ENCODE measurements around the gene ROBO1.
"Not testable (repeated sequence)": the region's sequence is repeated elsewhere in the genome, so short reads cannot be mapped to it uniquely, and the experiment has no call there.

ROBO1 gene

GRCh38 chr3:78687520-78687919 is 1080.3 kb downstream of the ROBO1 start:
- no peak for DNase-seq (ENCODE audit: low spot score)

GRCh38 chr3:78683284-78683683 is 1084.5 kb downstream of the ROBO1 start:
- DNase-seq (ENCODE audit: low spot score): no peak

- DNase-seq (ENCODE audit: low spot score): not testable (repeated sequence)
These were observed 1092.5 kb downstream of the ROBO1 start for GRCh38 chr3:78675119-78675805.

GRCh38 chr3:78670746-78671145 is 1097.1 kb downstream of the ROBO1 start:
- no peak for DNase-seq (ENCODE audit: low spot score)

GRCh38 chr3:78670094-78670493 is 1097.7 kb downstream of the ROBO1 start:
- DNase-seq (ENCODE audit: low spot score): no peak

GRCh38 chr3:78668302-78668701 is 1099.5 kb downstream of the ROBO1 start:
- DNase-seq (ENCODE audit: low spot score): no peak

GRCh38 chr3:78666470-78666800 is 1101.4 kb downstream of the ROBO1 start:
- no peak for DNase-seq (ENCODE audit: low spot score)

- DNase-seq (ENCODE audit: low spot score): no peak
These were observed 1101.9 kb downstream of the ROBO1 start for GRCh38 chr3:78665776-78666469.

GRCh38 chr3:78665101-78665500 is 1102.7 kb downstream of the ROBO1 start:
- DNase-seq (ENCODE audit: low spot score): no peak

- DNase-seq (ENCODE audit: low spot score): no peak
These were observed 1106.8 kb downstream of the ROBO1 start for GRCh38 chr3:78660957-78661356.

- DNase-seq (ENCODE audit: low spot score): no peak
These were observed 1108.3 kb downstream of the ROBO1 start for GRCh38 chr3:78659386-78659987.

GRCh38 chr3:78647726-78648125 is 1120.1 kb downstream of the ROBO1 start:
- no peak for DNase-seq (ENCODE audit: low spot score)

GRCh38 chr3:78645628-78646310 is 1122.0 kb downstream of the ROBO1 start:
- DNase-seq (ENCODE audit: low spot score): no peak

- DNase-seq (ENCODE audit: low spot score): no peak
These were observed 1123.0 kb downstream of the ROBO1 start for GRCh38 chr3:78644847-78645246.

GRCh38 chr3:78642226-78643035 is 1125.4 kb downstream of the ROBO1 start:
- no peak for DNase-seq (ENCODE audit: low spot score)

- no peak for DNase-seq (ENCODE audit: low spot score)
These were observed 1126.1 kb downstream of the ROBO1 start for GRCh38 chr3:78641703-78642102.

GRCh38 chr3:78634316-78634715 is 1133.5 kb downstream of the ROBO1 start:
- DNase-seq (ENCODE audit: low spot score): no peak

- no peak for DNase-seq (ENCODE audit: low spot score)
These were observed 1134.2 kb downstream of the ROBO1 start for GRCh38 chr3:78633626-78634025.

- no peak for DNase-seq (ENCODE audit: low spot score)
These were observed 1134.8 kb downstream of the ROBO1 start for GRCh38 chr3:78632925-78633553.

- no peak for DNase-seq (ENCODE audit: low spot score)
These were observed 1138.3 kb downstream of the ROBO1 start for GRCh38 chr3:78629544-78629943.

GRCh38 chr3:78621061-78621716 is 1146.6 kb downstream of the ROBO1 start:
- no peak for DNase-seq (ENCODE audit: low spot score)
